Activated CD4-positive, alpha-beta T cell treated with anti-CD3 and anti-CD28 coated beads for 1 hour (primary cell): Measurements from ENCODE around the gene GOLGA5.
"Not testable (repeated sequence)": the region's sequence is repeated elsewhere in the genome, so short reads cannot be mapped to it uniquely, and the experiment has no call there.

Experiments used
- DNase-seq: peaks from one replicate; pipeline ENCODE4 v3.0.0-alpha.2; 2020

The GOLGA5 gene, protein sequence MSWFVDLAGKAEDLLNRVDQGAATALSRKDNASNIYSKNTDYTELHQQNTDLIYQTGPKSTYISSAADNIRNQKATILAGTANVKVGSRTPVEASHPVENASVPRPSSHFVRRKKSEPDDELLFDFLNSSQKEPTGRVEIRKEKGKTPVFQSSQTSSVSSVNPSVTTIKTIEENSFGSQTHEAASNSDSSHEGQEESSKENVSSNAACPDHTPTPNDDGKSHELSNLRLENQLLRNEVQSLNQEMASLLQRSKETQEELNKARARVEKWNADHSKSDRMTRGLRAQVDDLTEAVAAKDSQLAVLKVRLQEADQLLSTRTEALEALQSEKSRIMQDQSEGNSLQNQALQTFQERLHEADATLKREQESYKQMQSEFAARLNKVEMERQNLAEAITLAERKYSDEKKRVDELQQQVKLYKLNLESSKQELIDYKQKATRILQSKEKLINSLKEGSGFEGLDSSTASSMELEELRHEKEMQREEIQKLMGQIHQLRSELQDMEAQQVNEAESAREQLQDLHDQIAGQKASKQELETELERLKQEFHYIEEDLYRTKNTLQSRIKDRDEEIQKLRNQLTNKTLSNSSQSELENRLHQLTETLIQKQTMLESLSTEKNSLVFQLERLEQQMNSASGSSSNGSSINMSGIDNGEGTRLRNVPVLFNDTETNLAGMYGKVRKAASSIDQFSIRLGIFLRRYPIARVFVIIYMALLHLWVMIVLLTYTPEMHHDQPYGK

DNA sequence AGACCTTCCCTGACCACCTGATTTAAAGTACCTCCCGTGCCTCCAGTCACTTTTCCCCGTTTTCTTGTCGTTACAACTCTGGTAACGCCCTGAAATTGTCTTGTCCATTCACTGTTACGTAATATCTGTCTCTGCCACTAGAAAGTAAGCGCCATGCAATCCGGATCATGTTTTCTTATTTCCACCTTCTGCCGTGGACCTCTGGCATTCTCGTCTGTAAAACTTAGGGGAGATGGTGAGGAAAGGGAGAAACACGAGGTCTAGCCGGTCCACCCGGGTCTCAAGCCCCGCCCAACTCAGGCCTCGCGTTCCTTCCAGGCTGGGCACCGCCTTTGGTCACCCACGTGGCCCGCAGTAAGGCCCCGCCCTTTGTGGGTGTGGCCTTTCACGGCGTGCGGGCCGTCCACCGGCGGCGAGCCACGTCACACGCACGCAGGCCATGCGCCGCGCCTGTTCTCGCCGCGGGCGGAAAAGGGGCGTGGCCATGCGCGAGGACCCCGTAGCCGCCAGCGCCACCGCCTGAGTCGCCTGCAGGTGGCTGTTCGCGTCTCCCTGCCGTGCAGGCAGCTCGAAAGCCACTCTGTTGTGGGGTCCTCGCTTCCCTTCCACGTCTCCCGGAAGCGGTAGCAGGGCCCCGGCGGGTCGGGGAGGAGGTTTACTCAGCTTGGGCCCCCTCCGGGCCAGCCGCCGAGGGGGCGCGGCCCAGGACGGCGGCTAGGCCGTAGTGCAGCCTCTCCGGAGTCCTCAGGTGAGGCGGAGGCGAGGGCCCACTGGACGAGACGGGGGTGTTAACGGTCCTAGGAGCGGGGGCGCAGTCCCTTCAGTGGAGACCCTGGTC lies at the start of gene GOLGA5:
Gene GOLGA5 (plus strand): TSS at position 597 of the 838 bp plus-strand sequence. CDS start 3,133 bp downstream, outside the sequence.
- DNase-seq, result peak; percentile 98

- DNase-seq, result no peak
These were observed 46.3 kb upstream of the GOLGA5 start for GRCh38 chr14:92747701-92748258.

DNA sequence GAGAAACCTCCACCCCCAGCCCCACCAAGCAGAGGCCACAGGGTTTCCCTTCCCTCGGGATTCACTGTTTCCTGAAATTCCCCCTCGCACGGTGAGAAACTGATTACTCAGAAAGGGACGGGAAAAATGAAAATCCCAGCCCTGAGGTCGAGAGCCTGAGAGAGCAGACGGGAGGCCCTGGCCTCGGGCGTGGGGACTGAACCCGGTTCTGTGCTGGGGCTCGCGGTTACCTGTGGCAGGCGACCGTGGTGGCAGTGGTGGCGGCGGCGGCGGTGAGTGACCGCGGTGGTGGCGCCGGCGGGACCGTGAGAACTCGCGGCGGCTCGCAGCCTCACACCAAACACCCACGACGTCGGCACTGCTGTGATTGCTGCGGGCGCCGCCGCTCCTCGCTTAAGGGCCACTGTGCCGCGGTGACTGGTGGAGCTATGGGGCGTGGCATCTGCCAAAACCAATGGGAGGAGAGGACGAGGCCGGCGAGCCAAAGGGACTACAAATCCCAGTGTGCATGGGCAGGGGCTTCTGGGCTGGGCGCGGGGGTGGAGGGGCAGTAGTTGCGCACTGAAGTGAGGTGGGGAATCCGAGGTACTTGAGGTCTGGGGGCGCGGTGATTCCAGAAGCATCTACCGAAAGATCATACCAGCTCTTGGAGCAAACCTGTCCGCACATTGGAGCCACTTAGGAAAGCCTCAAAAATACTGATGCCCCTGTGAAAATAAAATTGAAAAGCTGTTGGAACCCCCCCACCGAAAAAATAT lies 45.7 kb upstream of the GOLGA5 start, which contains the start of gene LGMN:
Gene LGMN (minus strand): TSS at position 369 of the 758 bp plus-strand sequence. CDS start 15,841 bp downstream, outside the sequence.
- peak; percentile 80 for DNase-seq

DNA sequence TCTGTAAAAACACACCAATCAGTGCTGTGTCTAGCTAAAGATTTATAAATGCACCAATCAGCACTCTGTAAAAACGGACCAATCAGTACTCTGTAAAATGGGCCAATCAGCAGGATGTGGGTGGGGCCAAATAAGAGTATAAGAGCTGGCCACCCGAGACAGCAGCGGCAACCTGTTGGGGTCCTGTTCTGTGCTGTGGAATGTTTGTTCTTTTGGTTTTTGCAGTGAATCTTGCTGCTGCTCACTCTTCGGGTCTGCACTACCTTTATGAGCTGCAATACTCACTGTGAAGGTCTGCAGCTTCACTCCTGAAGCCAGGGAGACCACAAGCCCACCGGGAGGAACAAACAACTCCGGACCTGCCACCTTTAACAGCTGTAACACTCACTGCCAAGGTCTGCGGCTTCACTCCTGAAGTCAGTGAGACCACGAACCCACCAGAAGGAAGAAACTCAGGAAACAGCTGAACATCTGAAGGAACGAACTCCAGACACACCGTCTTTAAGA lies 43.8 kb upstream of the GOLGA5 start:
- DNase-seq, result peak; percentile 26

GRCh38 chr14:92750994-92751400 lies 43.1 kb upstream of the GOLGA5 start:
- DNase-seq, result no peak

DNA sequence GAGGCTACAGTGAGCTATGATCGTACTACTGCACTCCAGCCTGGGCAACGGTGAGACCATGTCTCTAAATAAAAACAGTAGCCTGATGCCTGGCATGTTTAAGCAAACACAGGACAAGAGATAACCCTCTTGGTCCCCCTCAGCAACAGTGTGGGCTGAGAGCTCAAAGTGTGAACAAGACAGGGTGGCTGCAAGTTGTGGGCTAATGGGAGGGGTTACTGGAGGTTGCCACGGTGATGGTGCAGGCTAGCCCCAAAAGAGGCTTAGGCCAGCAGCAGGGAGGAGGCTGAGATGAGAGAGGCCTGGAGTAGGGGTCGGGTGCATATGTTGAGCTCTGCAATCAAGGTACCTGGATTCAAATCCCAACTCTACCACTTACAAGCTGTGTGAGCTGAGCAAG lies 42.3 kb upstream of the GOLGA5 start:
- DNase-seq, result no peak

DNA sequence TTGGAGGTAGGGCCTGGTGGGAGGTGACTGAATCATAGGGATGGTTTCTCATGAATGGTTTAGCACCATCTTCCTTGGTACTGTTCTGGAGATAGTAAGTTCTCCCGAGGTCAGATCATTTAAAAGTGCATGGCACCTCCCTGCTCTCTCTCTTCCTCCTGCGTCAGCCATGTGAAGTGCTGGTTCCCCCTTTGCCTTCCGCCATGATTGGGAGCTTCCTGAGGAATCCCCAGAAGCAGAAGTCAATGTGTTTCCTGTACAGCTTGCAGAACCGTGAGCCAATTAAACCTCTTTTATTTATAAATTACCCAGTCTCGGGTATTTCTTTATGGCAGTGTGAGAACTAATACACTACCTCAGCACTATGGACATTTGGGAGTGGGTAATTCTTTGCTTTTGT lies 40.9 kb upstream of the GOLGA5 start:
- no peak for DNase-seq

DNA sequence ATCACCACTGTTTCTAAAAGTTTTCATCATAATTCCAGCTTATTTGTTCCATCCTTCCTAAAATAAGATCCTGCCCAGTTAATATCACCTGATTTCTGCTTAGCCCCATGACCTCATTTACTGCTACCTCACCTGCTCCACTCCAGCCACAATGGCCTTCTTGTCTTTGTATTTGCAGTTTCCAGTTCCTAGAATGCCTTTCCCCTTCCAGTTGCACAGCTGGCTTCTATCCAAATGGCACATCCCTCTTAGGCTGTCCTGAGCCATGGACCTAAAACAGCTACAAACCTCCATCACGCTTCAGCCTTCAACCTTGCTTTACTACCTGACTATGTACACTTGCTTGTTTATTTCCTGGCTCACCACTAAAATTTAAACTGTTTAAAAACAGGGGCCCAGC lies 39.1 kb upstream of the GOLGA5 start:
- no peak for DNase-seq

DNA sequence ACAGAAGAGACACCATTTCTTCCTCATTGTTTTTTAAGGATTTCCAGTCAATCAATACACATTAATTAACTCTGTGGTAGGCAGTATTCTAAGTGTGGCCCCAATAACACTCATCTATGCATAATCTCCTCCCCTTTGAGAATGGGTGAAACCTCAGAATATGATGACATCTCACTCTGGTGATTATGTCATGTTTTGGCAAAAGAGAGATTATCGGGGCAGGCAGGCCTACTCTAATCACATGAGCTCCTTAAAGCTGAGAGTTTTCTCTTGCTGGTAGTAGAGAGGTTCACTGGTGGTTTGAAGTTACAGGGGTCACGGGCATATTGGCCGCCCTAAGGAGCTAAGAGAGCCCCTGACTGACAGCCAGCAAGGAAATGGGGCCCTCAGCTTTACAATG lies 38.6 kb upstream of the GOLGA5 start:
- no peak for DNase-seq

DNA sequence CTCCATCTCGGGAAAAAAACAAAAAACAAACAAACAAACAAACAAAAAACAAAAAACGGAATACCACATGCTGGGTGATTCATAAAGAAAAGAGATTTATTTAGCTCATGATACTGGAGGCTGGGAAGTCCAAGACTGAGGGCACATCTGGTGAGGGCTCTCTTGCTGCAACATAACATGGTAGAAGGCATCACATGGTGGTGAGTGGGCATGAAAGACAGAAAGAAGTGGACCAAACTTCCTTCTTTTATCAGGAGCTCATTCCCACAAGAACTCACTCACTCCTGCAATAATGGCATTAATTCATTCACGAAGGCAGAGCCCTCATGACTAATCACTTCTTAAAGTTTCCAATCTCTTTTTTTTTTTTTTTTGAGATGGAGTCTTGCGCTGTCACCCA lies 37.7 kb upstream of the GOLGA5 start:
- DNase-seq, result no peak

GRCh38 chr14:92759300-92759678 lies 34.8 kb upstream of the GOLGA5 start:
- no peak for DNase-seq

GRCh38 chr14:92759679-92760523 lies 34.2 kb upstream of the GOLGA5 start:
- DNase-seq, result no peak

DNA sequence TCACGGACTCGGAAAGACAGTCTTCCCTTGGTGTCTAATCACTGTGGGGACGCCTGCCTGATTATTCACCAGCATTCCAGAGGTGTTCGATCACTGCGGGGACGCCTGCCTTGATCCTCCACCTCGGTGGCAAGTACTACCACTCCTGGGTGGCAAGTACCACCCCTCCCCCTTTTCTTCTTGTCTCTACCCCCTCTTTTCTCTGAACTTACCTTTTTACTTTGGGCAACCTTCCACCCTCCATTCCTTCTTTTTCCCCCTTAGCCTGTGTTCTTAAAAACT lies 33.6 kb upstream of the GOLGA5 start:
- DNase-seq, result no peak

DNA sequence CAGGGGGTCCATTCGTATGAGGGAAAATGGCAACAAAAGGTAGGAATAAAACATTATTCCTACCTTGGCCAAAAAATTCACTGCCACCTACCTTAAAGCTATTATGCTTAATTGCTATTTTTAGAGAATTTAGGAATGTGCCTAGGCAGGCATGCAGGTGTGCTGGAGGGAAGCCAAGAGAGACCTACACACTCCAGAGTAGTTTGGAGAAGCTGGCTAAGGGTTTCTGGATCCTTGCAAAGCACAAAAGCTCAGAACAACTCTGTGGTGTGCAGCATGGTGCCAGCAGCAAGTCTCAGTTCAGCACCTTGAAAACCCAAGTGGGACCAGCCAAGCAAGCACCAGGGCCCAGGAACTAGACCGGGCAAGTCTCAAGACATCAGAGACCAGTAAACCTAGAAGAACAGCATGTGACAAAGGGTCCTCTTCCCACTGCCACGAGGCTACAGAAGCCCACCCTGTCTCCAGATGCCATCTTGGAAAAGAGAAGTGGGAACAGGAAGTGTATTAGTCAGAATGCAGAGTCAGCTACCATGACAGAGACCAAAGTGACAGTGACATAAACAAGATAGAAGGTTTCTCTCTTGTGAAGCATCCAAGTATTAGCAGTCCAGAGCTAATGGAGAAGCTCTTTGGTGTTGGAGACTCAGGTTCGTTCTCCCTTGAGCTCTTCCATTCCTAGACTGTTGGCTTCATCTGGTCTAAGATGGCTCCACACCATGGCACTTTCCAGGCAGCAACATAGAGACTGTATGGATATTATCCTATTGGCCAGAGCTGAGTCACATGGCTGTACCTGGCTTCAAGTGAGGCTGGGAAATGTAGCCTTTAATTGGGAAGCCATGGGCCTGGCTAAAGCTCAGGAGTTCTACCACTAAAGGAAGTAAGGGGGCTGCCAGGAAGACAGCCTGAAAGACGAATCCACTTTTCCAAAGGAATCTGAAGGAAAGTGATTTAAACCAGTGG lies 30.2 kb upstream of the GOLGA5 start:
- not testable (repeated sequence) for DNase-seq

GRCh38 chr14:92768236-92768635 lies 25.9 kb upstream of the GOLGA5 start:
- DNase-seq, result not testable (repeated sequence)

DNA sequence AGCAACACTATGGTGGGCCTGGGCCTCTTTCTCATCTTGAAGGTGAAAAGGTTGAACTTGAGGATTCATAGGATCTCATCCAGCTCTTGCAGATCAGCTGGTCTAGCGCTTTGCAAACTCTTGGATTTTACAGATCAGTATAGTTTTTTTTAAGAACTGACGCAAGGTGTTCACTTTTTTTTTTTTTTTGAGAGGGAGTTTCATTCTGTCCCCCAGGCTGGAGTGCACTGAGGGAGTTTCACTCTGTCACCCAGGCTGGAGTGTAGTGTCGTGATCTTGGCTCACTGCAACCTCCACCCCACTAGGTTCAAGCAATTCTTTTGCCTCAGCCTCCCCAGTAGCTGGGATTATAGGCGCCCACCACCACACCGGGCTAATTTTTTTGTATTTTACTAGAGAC lies 25.3 kb upstream of the GOLGA5 start:
- no peak for DNase-seq

DNA sequence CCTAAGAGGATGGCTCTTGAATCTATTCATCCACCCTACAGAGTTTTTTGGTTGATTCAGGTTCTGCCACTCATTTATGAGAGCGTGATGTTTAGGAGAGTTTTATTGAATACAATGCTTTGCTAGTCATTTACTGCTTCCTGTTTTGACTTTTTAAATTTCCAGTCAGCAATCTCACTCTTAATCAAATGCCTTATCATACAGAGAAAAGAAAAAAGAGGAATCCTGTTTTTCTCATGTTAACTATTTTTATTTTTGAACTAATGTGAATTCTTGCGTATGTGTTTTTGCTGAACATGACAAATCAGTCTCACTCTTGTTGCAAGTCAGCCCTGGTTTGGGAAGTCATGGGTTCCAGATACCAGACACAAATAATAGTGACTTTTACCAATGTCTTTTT lies 23.6 kb upstream of the GOLGA5 start:
- no peak for DNase-seq

- no peak for DNase-seq
These were observed 19.5 kb upstream of the GOLGA5 start for GRCh38 chr14:92774572-92774971.

GRCh38 chr14:92775292-92775691 lies 18.8 kb upstream of the GOLGA5 start:
- not testable (repeated sequence) for DNase-seq
